NCI-H1930 (cell line): ENCODE measurements around the gene ATP6V1C2.
"Not testable (repeated sequence)": the region's sequence is repeated elsewhere in the genome, so short reads cannot be mapped to it uniquely, and the experiment has no call there.

ENCODE experiments used
- DNase-seq, 2 experiments: peaks; one replicate each; lab custom pipeline; 2025; lab: John Stamatoyannopoulos, UW

Gene ATP6V1C2

GRCh38 chr2:10813163-10814138, 92.0 kb downstream of the ATP6V1C2 start:
- DNase-seq = peak in 1 of 2 experiments; percentile 44

GRCh38 chr2:10814142-10814541, 92.7 kb downstream of the ATP6V1C2 start:
- DNase-seq = no peak

- DNase-seq = no peak
Observed at GRCh38 chr2:10814571-10815331, 93.3 kb downstream of the ATP6V1C2 start.

- no peak for DNase-seq
Observed at GRCh38 chr2:10817413-10817812, 96.0 kb downstream of the ATP6V1C2 start.

GRCh38 chr2:10818305-10818704, 96.9 kb downstream of the ATP6V1C2 start:
- DNase-seq = not testable (repeated sequence)

- DNase-seq = no peak
Observed at GRCh38 chr2:10818984-10819383, 97.6 kb downstream of the ATP6V1C2 start.

- DNase-seq = no peak
Observed at GRCh38 chr2:10819714-10820314, 98.4 kb downstream of the ATP6V1C2 start.

- DNase-seq = no peak
Observed at GRCh38 chr2:10820562-10820961, 99.1 kb downstream of the ATP6V1C2 start.

- DNase-seq = no peak
Observed at GRCh38 chr2:10820978-10821695, 99.7 kb downstream of the ATP6V1C2 start.

- DNase-seq = no peak
Observed at GRCh38 chr2:10824191-10824590, 102.8 kb downstream of the ATP6V1C2 start.

GRCh38 chr2:10826026-10826425, 104.6 kb downstream of the ATP6V1C2 start:
- DNase-seq = no peak

GRCh38 chr2:10826625-10827024, 105.2 kb downstream of the ATP6V1C2 start:
- DNase-seq = no peak

GRCh38 chr2:10828346-10828745, 106.9 kb downstream of the ATP6V1C2 start:
- no peak for DNase-seq

GRCh38 chr2:10829299-10829698, 107.9 kb downstream of the ATP6V1C2 start:
- no peak for DNase-seq

GRCh38 chr2:10830203-10830602, 108.8 kb downstream of the ATP6V1C2 start:
- DNase-seq = no peak

GRCh38 chr2:10830641-10831399, 109.4 kb downstream of the ATP6V1C2 start:
- DNase-seq = no peak

- no peak for DNase-seq
Observed at GRCh38 chr2:10831400-10831985, 110.1 kb downstream of the ATP6V1C2 start.

GRCh38 chr2:10832203-10832936, 110.9 kb downstream of the ATP6V1C2 start:
- DNase-seq = peak; percentile 39 to 81

GRCh38 chr2:10833021-10833420, 111.6 kb downstream of the ATP6V1C2 start:
- DNase-seq = no peak
